ENCODE data around the gene SERPINA1. TPM values are rescaled to one million over a fixed set of nuclear protein-coding genes. Genes with fewer than 3 reads are reported as not detected.

SERPINA1 gene
- total and polyA plus RNA-seq, 10 of the 15 experiments (the other 5 are each of a cell fraction or from before 2014, with no cell fraction given) = 0.16 to 6.6 (median 0.53) TPM

DNA sequence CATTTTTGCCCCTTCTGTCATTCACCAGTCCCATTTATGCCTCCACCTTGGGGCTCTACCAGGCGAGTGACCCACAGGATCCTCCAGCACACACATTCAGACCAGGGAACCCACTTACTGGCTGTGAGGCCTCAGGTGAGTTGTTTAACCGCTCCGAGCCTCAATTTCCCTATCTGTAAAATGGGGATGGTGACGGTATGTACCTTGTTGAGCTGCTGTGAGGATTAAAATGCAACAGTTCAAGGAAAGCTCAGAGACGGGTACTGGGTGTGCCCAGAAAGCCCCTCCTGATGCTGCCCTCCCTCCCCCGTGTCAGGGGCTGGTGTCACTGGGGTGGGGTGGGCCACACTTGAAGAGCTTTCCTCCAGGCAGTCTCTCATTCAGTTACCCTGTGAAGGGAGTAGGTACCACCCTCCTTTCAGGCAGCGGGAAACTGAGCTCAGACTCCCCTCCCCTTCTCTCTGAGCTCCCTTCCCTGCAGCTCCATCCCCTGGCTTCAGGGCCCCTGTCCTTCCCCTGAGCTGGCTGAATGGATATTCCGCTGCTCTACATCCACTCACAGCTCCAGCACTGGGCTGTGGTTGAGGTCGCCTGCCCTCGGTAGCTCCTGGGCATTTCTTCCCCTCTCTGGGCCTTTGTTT, 1.4 kb upstream of the SERPINA1 start:
- in situ Hi-C loops (cut with MboI) (no loop called here), intact Hi-C loops (cut with micrococcal nuclease; ENCODE audit: unreplicated experiment) (no loop called here)
- ChIA-PET POLR2A (no interaction called here), RAD21 (ENCODE audit: unreplicated experiment) (no interaction called here), SMC1A (ENCODE audit: uncharacterized antibody, unreplicated experiment) (no interaction called here), CTCF (no interaction called here)
- no peak overlapping the region for H3K4me2 ChIP-seq (ENCODE audit: control insufficient read depth, insufficient read depth)
- H3K4me3 ChIP-seq = no peak overlapping the region
- H3K36me3 ChIP-seq (ENCODE audit: control insufficient read depth in 2 of 2, insufficient read depth in 2 of 2, low read length in 1 of 2) = no peaks in the 10 kb centered on the region
- FAIRE-seq (no peak), DNase-seq (ENCODE audit: low read depth, low spot score) (no peak), ATAC-seq (no peak)
- TF ChIP-seq BCL3 (IDR thresholded peaks at IDR 0.05; ENCODE audit: borderline replicate concordance, insufficient read depth, low read depth, low read length, poor library complexity, severe bottlenecking) (no peak), YBX1 (IDR thresholded peaks at IDR 0.05) (no peak), TCF12 (IDR thresholded peaks at IDR 0.05; ENCODE audit: low read depth, low read length) (no peak), NRF1 (conservative IDR thresholded peaks at IDR 0.05; ENCODE audit: low read depth, low read length) (no peak), CREB1 (IDR thresholded peaks at IDR 0.05; ENCODE audit: low read depth) (no peak), ASH2L (IDR thresholded peaks at IDR 0.05; ENCODE audit: borderline replicate concordance, low read depth) (no peak), IKZF2 (IDR thresholded peaks at IDR 0.05) (no peak), STAT3 (IDR thresholded peaks at IDR 0.05; ENCODE audit: low read depth, low read length) (no peak), RELA (IDR thresholded peaks at IDR 0.05; ENCODE audit: borderline replicate concordance, partially characterized antibody) (no peak), EED (IDR thresholded peaks at IDR 0.05; ENCODE audit: low read depth) (no peak), ZSCAN29 (IDR thresholded peaks at IDR 0.05) (no peak), KAT2A (conservative IDR thresholded peaks at IDR 0.05; ENCODE audit: control insufficient read depth, low read depth, low read length) (no peak), BCL11A (IDR thresholded peaks at IDR 0.05; ENCODE audit: low read depth, low read length) (no peak), RFX5 (IDR thresholded peaks at IDR 0.05; ENCODE audit: low read depth, low read length) (no peak), IRF4 (IDR thresholded peaks at IDR 0.05; ENCODE audit: low read depth, low read length) (no peak), KLF5 (IDR thresholded peaks at IDR 0.05; ENCODE audit: partially characterized antibody) (no peak), TCF3 (IDR thresholded peaks at IDR 0.05; ENCODE audit: borderline replicate concordance, insufficient read depth, low read depth, low read length) (no peak), SMAD1 (IDR thresholded peaks at IDR 0.05; ENCODE audit: low read depth, partially characterized antibody) (no peak), HCFC1 (IDR thresholded peaks at IDR 0.05; ENCODE audit: low read length) (no peak)
- TF ChIP-seq, protein P1, sequence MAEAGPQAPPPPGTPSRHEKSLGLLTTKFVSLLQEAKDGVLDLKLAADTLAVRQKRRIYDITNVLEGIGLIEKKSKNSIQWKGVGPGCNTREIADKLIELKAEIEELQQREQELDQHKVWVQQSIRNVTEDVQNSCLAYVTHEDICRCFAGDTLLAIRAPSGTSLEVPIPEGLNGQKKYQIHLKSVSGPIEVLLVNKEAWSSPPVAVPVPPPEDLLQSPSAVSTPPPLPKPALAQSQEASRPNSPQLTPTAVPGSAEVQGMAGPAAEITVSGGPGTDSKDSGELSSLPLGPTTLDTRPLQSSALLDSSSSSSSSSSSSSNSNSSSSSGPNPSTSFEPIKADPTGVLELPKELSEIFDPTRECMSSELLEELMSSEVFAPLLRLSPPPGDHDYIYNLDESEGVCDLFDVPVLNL (IDR thresholded peaks at IDR 0.05; ENCODE audit: low read depth, low read length) = no peak
- H3K79me2 ChIP-seq (ENCODE audit: control insufficient read depth, insufficient read depth, low read length) = no peaks in the 10 kb centered on the region
- no peaks in the 10 kb centered on the region for H4K20me1 ChIP-seq (ENCODE audit: control insufficient read depth, insufficient read depth)
- H2AFZ ChIP-seq (ENCODE audit: control insufficient read depth, low read depth, low read length) = no peak overlapping the region
- no peaks in the 10 kb centered on the region for H3K9me3 ChIP-seq (replicated peaks; ENCODE audit: control insufficient read depth, insufficient read depth, low read length)
- H3K27ac ChIP-seq (ENCODE audit: control insufficient read depth, insufficient read depth) = no peak overlapping the region
- H3K9ac ChIP-seq (ENCODE audit: control insufficient read depth, insufficient read depth, low read length) = no peak overlapping the region
- BruUV-seq (replicated peaks) = no TSS peak
- H3K27me3 ChIP-seq (replicated peaks in 1 of 2; ENCODE audit: control insufficient read depth in 2 of 2, insufficient read depth in 2 of 2, low read length in 1 of 2) = no peaks in the 10 kb centered on the region
- WGBS (ENCODE audit: insufficient coverage, insufficient replicate concordance, low lambda C conversion rate, missing lambda C conversion rate) = 55% methylated on average over 10 of the region's 10 CpGs
- no peaks in the 10 kb centered on the region; the same call in 1 of the 2 replicates for H3K4me1 ChIP-seq (ENCODE audit: control insufficient read depth, insufficient read depth, low read length)
